Upper lobe of left lung (tissue), 6 donors: Measurements from ENCODE around the gene OPA3. TPM values are rescaled to one million over a fixed set of nuclear protein-coding genes. Genes with fewer than 3 reads are reported as not detected.

ENCODE experiments used
- ATAC-seq, 2 donors: fragments of 200-7000 bp; cut with Tn5 transposase; one replicate each; pipeline ENCODE4 v1.9.1; 2022; ENCODE audit warnings: mild to moderate bottlenecking in 2 of 2, moderate library complexity in 2 of 2; ENCODE audit not compliant: low FRiP score in 2 of 2
- DNase-seq, 2 donors: peaks; one replicate each; pipeline ENCODE4 v3.0.0-alpha.2; 2019 to 2020
- H3K27ac ChIP-seq, 4 donors: fragments of 200-600 bp; sonication (generic); one replicate each; pipeline ENCODE4 v1.5.1; 2016 to 2019
- H3K27me3 ChIP-seq, 4 donors: fragments of 200-600 bp; sonication (generic); one replicate each; pipeline ENCODE4 v1.5.1; 2017 to 2019
- H3K36me3 ChIP-seq, 4 donors: fragments of 200-600 bp; sonication (generic); one replicate each; pipeline ENCODE4 v1.5.1; 2016 to 2019
- H3K4me1 ChIP-seq, 4 donors: fragments of 200-600 bp; sonication (generic); one replicate each; pipeline ENCODE4 v1.5.1; 2018 to 2019
- H3K4me3 ChIP-seq, 4 donors: fragments of 200-600 bp; sonication (generic); one replicate each; pipeline ENCODE4 v1.5.1; 2017 to 2019; ENCODE audit warnings: mild to moderate bottlenecking in 2 of 4, moderate library complexity in 1 of 4
- H3K9me3 ChIP-seq, 4 donors: fragments of 200-600 bp; sonication (generic); one replicate each; pipeline ENCODE4 v1.5.1; 2018 to 2019
- EP300 ChIP-seq, 4 donors: sonication (generic); formaldehyde crosslinking; IDR thresholded peaks; one replicate each; pipeline ENCODE4 v1.5.1; 2017; ENCODE audit warnings: antibody characterized with exemption in 4 of 4, control low read depth in 2 of 4
- POLR2A ChIP-seq, 4 donors: fragments of 450-650 bp; IDR thresholded peaks; one replicate each; pipeline ENCODE4 v1.5.1; 2016 to 2017; ENCODE audit warnings: antibody characterized with exemption in 4 of 4, mild to moderate bottlenecking in 2 of 4
- POLR2AphosphoS5 ChIP-seq, 2 donors: sonication (generic); formaldehyde crosslinking; IDR thresholded peaks; one replicate each; pipeline ENCODE4 v1.5.1; 2017; ENCODE audit warnings: antibody characterized with exemption in 2 of 2
- WGBS, 2 donors: methylation state at CpG; one replicate each; pipeline ENCODE4 v1.1.5; 2017 to 2018; 5-methylcytosine and 5-hydroxymethylcytosine counted together
- total RNA-seq, 6 donors: library from RNA; depleted of rRNA in 4 of 6; stranded (reverse); fragments of >200 nt in 4 of 6; gene quantifications; one replicate each; pipeline versions ENCODE4 v1.1.0 to v1.2.1, GENCODE V29; 2016 to 2021
- TF ChIP-seq, protein P1 (sequence below), 6 experiments: fragments of 450-650 bp in 4 of 6; fragments of 200-600 bp in 2 of 6; sonication (generic) in 2 of 6; IDR thresholded peaks; one replicate each; pipeline ENCODE4 v1.5.1; 2016 to 2019; ENCODE audit warnings: antibody characterized with exemption in 6 of 6
- donor health status: DM: no; HTN: no; CAD: no; lungs with moderate emphysema.
- donor health status: DM: no; HTN: yes; CAD: no; lungs with severe emphysema.

Gene OPA3
- total RNA-seq, 6 donors from 2014 or later = 9.9 to 14.3 (median 12.7) TPM

DNA sequence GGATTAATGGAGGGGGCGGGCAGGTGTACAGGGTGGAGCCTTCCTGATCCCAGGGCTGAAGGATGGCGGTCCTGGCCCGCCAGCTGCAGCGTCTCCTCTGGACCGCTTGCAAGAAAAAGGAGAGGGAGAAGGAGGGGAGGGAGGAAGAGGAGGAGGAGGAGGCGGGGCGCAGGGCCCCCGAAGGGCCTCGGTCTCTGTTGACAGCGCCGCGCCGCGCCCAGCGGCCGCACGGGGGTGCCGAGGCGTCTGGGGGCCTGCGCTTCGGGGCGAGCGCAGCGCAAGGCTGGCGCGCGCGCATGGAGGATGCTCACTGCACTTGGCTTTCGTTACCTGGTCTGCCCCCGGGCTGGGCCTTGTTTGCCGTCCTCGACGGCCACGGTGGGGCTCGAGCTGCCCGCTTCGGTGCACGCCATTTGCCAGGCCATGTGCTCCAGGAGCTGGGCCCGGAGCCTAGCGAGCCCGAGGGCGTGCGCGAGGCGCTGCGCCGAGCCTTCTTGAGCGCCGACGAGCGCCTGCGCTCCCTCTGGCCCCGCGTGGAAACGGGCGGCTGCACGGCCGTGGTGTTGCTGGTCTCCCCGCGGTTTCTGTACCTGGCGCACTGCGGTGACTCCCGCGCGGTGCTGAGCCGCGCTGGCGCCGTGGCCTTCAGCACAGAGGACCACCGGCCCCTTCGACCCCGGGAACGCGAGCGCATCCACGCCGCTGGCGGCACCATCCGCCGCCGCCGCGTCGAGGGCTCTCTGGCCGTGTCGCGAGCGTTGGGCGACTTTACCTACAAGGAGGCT is 86.0 kb downstream of the OPA3 start, which contains the start of gene PPM1N:
Gene PPM1N (plus strand): TSS at position 33 of the 785 bp plus-strand sequence. CDS start 30 bp downstream, at position 63.
- Histone ChIP-seq H3K4me3 (peak within 1 kb of the TSS in 3 of 4 donors; percentile 71 to 87 (median 81)), H3K27me3 (peaks cover 0 to 22% (median under 1%) of the 10 kb centered on the region in 4 donors), H3K9me3 (no peaks in the 10 kb centered on the region), H3K27ac (peak within 1 kb of the TSS in 2 of 4 donors; percentile 19 to 54), H3K36me3 (no peaks in the 10 kb centered on the region), H3K4me1 (peaks cover 34 to 42% (median 39%) of the 10 kb centered on the region in 4 donors)
- ATAC-seq = peak in 1 of 2 donors; percentile 12
- TF ChIP-seq, protein P1, sequence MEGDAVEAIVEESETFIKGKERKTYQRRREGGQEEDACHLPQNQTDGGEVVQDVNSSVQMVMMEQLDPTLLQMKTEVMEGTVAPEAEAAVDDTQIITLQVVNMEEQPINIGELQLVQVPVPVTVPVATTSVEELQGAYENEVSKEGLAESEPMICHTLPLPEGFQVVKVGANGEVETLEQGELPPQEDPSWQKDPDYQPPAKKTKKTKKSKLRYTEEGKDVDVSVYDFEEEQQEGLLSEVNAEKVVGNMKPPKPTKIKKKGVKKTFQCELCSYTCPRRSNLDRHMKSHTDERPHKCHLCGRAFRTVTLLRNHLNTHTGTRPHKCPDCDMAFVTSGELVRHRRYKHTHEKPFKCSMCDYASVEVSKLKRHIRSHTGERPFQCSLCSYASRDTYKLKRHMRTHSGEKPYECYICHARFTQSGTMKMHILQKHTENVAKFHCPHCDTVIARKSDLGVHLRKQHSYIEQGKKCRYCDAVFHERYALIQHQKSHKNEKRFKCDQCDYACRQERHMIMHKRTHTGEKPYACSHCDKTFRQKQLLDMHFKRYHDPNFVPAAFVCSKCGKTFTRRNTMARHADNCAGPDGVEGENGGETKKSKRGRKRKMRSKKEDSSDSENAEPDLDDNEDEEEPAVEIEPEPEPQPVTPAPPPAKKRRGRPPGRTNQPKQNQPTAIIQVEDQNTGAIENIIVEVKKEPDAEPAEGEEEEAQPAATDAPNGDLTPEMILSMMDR (IDR thresholded peaks at IDR 0.05) = peak in 5 of 6 experiments; percentile 8 to 32 (median 22)
- TF ChIP-seq POLR2AphosphoS5 (IDR thresholded peaks at IDR 0.05) = no peak
- TF ChIP-seq POLR2A (IDR thresholded peaks at IDR 0.05) = no peak
- TF ChIP-seq EP300 (IDR thresholded peaks at IDR 0.05) = no peak
- 1 to 3% methylated on average over 23 to 34 of the region's 89 CpGs for WGBS, 2 donors
- peak in 1 of 2 donors; percentile 92 for DNase-seq

DNA sequence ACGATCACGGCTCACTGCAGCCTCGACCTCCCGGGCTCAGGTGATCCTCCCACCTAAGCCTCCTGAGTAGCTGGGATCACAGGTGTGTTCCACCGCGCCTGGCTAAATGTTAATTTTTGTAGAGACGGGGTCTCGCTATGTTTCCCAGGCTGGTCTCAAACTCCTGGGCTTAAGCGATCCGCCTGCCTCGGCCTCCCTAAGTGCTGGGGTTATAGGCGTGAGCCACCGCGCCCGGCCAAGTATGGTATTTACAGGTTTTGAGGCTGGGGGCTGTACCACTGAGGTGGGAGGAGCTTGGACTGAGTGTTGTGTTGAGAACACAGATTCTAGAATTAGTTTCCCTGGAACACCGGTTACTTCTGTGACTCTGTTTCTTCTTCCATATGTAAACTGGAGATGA is 86.8 kb downstream of the OPA3 start:
- TF ChIP-seq POLR2A (IDR thresholded peaks at IDR 0.05) (no peak), EP300 (IDR thresholded peaks at IDR 0.05) (no peak), POLR2AphosphoS5 (IDR thresholded peaks at IDR 0.05) (no peak)
- TF ChIP-seq, protein P1 (IDR thresholded peaks at IDR 0.05) = no peak
- Histone ChIP-seq H3K27me3 (peaks cover 0 to 22% (median under 1%) of the 10 kb centered on the region in 4 donors), H3K27ac (no peak overlapping the region), H3K36me3 (no peaks in the 10 kb centered on the region), H3K9me3 (no peaks in the 10 kb centered on the region), H3K4me3 (no peak overlapping the region), H3K4me1 (peaks cover 39 to 49% (median 43%) of the 10 kb centered on the region in 4 donors)
- ATAC-seq (no peak), DNase-seq (no peak)
- 26 to 37% methylated on average over 5 to 16 of the region's 16 CpGs for WGBS, 2 donors

DNA sequence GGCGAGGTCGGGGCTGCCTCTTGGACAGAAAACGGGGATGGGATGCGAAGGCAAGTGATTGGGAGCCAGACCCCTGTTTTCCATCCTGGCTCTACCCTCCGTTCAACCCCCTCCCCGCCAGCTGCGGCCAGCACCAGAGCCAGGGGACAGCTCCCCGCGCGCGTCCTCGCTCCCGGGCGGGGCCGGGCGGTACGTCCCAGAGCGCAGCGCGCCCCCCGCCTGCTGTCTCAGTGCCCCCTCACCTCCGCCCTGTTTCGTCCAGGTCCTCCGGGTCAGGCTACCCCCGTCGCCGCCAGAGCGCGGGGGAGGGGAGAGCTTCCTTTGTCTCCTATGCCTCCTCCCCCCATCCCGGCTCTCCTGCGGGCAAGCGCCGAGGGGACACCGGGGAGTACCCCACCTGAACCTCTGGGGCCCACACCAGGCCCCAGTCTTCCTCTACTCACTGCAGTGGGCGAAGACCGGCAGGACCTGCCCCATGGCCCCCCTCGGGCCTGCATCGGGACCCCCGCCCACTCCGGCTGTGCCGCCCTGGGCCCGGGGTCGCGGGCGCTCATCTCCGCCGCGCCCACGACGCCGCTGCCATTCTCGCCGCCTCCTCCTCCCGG is 88.2 kb downstream of the OPA3 start:
- peak in 1 of 4 donors; percentile 13 for TF ChIP-seq POLR2A (IDR thresholded peaks at IDR 0.05)
- TF ChIP-seq EP300 (IDR thresholded peaks at IDR 0.05) = no peak
- H3K36me3 ChIP-seq = no peaks in the 10 kb centered on the region
- peak in 1 of 2 donors; percentile 41 for ATAC-seq
- peak overlapping the region in 1 of 4 donors; percentile 82 for H3K27ac ChIP-seq
- H3K4me3 ChIP-seq = peak overlapping the region; percentile 59 to 87 (median 76)
- 2 to 8% methylated on average over 4 to 35 of the region's 54 CpGs for WGBS, 2 donors
- H3K27me3 ChIP-seq = peaks cover 0 to 22% (median under 1%) of the 10 kb centered on the region in 4 donors
- peaks cover 45 to 57% (median 48%) of the 10 kb centered on the region in 4 donors for H3K4me1 ChIP-seq
- H3K9me3 ChIP-seq = no peaks in the 10 kb centered on the region
- peak in 1 of 2 donors; percentile 92 for DNase-seq

DNA sequence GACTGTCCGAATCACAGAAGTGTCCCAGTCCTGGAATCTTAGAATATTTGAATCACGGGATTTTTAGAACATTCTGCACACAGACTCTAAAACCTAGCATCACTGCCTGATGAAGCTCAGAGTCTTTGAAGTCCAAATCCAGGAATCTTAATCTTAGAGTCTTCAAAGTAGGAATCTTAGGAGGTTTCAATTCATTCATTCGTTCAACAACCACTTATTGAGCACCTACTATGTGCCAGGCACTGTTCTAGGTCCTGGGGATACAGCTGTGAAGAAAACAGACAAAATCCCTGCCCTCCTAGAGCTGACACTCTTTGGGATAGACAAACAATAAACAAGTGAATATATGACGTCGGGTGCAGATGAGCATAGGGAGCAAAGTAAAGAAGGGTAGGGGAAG is 89.4 kb downstream of the OPA3 start:
- TF ChIP-seq POLR2A (IDR thresholded peaks at IDR 0.05) = no peak
- no peak for TF ChIP-seq EP300 (IDR thresholded peaks at IDR 0.05)
- TF ChIP-seq POLR2AphosphoS5 (IDR thresholded peaks at IDR 0.05) = no peak
- TF ChIP-seq, protein P1 (IDR thresholded peaks at IDR 0.05) = no peak
- Histone ChIP-seq H3K27me3 (peaks cover 0 to 22% (median under 1%) of the 10 kb centered on the region in 4 donors), H3K27ac (no peak overlapping the region), H3K9me3 (no peaks in the 10 kb centered on the region), H3K36me3 (no peaks in the 10 kb centered on the region), H3K4me1 (peaks cover 45 to 57% (median 48%) of the 10 kb centered on the region in 4 donors), H3K4me3 (no peak overlapping the region)
- DNase-seq = no peak
- no peak for ATAC-seq
- 90 to 94% methylated on average over 5 of the region's 5 CpGs for WGBS, 2 donors
